GM12891 (cell line): Measurements from ENCODE around the gene STK32B.
"Not testable (repeated sequence)": the region's sequence is repeated elsewhere in the genome, so short reads cannot be mapped to it uniquely, and the experiment has no call there.

Experiments used
- POLR2A ChIP-seq: IDR thresholded peaks from 2 replicates; pipeline ENCODE4 v1.6.1; 2011; ENCODE audit warnings: low read depth, low read length, control low read depth
- TAF1 ChIP-seq: IDR thresholded peaks from 2 replicates; pipeline ENCODE4 v1.6.1; 2011; ENCODE audit warnings: low read depth, low read length, control low read depth

DNA sequence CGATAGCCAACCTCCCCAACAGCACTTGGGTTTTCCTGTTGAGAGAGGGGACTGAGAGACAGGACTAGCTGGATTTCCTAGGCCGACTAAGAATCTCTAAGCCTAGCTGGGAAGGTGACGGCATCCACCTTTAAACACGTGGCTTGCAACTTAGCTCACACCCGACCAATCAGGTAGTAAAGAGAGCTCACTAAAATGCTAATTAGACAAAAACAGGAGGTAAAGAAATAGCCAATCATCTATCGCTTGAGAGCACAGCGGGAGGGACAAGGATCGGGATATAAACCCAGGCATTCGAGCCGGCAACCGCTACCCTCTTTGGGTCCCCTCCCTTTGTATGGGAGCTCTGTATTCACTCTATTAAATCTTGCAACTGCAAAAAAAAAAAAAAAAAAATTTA is 44.3 kb upstream of the STK32B start:
- not testable (repeated sequence) for TF ChIP-seq POLR2A, TAF1
